Measurements from ENCODE around the gene GSTA3.
"Not testable (repeated sequence)": the region's sequence is repeated elsewhere in the genome, so short reads cannot be mapped to it uniquely, and the experiment has no call there.

Gene GSTA3

DNA sequence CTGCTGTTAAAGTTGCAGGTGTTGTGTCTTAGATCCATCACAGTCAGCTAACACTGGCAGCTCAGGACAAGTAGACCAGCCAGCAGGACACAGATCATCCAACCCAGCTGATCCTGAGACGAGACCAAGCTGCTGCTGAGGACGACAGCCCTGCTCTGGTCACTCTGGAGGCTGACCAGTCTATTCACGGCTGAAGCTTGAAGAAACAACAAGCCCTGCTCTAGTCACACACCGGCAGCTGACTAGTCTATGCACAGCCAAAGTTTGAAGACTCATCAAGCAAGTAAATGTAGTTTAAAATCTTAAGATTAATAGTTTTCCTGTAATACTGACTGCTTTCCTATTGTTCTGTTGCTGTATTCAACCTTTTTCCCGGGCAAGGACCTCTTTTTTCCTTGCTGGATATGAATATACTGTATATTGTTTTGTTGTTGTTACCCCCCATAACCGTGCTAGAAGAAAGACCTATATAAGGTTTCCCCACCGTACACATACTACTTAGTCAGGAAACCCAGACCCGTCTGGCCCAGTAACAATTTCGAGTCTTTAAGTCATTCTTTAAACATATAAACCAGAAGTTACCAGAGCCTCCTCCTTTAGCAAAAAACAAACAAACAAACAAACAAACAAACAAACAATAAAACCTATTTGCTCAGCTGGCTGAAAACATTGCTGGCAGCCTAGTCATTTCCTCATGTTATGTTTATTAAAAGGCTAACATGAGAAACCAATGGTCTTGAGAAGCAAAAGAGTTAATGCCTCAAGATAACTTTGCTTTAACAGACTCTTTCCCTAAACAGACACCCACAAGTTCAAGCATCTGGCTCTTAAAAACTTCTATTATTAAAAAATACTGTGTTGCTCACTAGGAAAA lies 16.7 kb upstream of the GSTA3 start:
- H3K4me1 ChIP-seq (ENCODE audit: insufficient read depth, low read length), result no peaks in the 10 kb centered on the region

DNA sequence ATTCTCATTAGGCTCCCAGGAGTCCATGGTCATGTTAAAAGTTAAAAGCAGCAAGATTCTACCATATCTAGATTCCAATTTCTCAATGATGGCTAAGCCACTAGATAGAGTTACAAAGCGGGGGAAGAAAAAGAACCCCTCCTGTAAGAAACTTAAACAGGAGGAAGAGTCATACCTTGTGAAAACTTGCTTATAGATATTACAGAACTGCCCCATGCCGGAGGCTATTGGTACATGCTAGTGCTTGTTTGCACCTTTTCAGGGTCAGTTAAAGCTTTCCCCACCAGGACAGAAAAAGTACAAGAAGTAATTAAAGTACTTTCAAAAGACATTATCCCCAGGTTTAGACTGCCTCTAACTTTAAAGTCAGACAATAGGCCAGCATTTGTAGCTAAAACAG lies 15.5 kb upstream of the GSTA3 start:
- Histone ChIP-seq H3K4me1 (ENCODE audit: insufficient read depth, low read length) (no peaks in the 10 kb centered on the region), H3K36me3 (ENCODE audit: insufficient read depth, low read length) (no peaks in the 10 kb centered on the region), H3K4me3 (ENCODE audit: low read length) (no peak overlapping the region), H2AFZ (ENCODE audit: low read depth, low read length) (no peak overlapping the region), H3K27me3 (ENCODE audit: insufficient read depth, low read length) (no peaks in the 10 kb centered on the region), H3K9me3 (ENCODE audit: low read length) (no peaks in the 10 kb centered on the region)

More for the DNA sequence above, 16.7 kb upstream of the GSTA3 start:
- Histone ChIP-seq H3K36me3 (ENCODE audit: insufficient read depth, low read length) (no peaks in the 10 kb centered on the region), H3K9me3 (ENCODE audit: low read length) (no peaks in the 10 kb centered on the region), H3K4me3 (ENCODE audit: low read length) (no peak overlapping the region), H3K27me3 (ENCODE audit: insufficient read depth, low read length) (no peaks in the 10 kb centered on the region), H2AFZ (ENCODE audit: low read depth, low read length) (no peak overlapping the region)

DNA sequence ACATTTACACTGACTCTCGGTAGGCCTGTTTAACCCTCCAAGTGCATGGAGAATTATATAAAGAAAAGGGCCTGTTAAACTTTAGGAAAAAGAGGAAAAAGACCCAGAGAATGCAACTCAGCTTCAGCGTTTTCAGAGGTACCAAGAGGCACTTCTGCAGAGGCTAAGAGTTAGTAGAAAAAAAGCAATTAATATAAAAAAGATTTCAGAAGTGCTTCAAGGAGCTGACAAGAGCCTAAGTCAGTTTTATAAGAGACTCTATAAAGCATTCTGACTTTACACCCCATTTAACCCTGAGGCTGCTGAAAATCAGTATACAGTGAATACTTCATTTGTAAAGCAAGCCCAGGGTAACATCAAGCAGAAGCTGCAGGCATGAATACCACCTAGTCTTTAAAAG lies 14.2 kb upstream of the GSTA3 start:
- H3K4me3 ChIP-seq (ENCODE audit: low read length); H3K27me3 ChIP-seq (ENCODE audit: insufficient read depth, low read length); H3K9me3 ChIP-seq (ENCODE audit: low read length); H3K36me3 ChIP-seq (ENCODE audit: insufficient read depth, low read length); H3K4me1 ChIP-seq (ENCODE audit: insufficient read depth, low read length); H2AFZ ChIP-seq (ENCODE audit: low read depth, low read length): not testable (repeated sequence)

DNA sequence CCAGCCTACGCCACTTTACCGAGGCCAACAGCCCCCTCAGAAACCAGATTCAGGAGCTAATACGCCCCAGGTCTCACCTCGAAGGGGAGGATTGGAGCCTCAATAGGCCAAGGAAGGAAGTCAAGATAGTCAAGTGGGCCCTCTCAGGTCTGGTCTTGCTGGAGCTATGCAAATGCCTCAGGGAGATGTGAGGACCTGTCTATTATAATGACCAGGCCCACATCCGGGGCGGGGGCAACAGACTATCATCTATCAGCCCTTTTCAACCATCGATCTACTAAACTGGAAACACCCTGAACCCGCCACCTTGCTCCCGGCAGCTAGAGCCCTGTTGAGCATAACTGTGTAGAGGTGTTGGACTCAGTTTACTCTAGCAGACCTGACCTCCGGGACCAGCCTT lies 12.7 kb upstream of the GSTA3 start:
- Histone ChIP-seq H3K4me3 (ENCODE audit: low read length) (no peak overlapping the region), H3K27me3 (ENCODE audit: insufficient read depth, low read length) (no peaks in the 10 kb centered on the region), H3K4me1 (ENCODE audit: insufficient read depth, low read length) (no peaks in the 10 kb centered on the region), H2AFZ (ENCODE audit: low read depth, low read length) (no peak overlapping the region), H3K36me3 (ENCODE audit: insufficient read depth, low read length) (no peaks in the 10 kb centered on the region), H3K9me3 (ENCODE audit: low read length) (no peaks in the 10 kb centered on the region)

DNA sequence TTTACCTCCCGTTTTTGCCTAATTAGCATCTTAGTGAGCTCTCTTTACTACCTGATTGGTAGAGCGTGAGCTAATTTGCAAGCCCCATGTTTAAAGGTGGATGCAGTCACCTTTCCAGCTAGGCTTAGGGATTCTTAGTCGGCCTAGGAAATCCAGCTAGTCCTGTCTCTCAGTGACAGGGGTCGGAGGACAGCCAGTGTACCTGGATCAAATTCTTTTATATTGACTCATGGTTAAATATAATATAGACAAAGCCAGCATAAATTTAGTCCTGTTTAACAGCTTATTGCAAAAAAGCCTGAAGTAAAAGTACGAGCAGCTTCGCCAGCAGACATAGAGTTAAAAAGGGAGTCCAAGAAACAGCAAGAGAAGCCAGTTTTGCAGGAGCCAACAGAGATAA lies 12.2 kb upstream of the GSTA3 start:
- Histone ChIP-seq H3K4me1 (ENCODE audit: insufficient read depth, low read length) (no peaks in the 10 kb centered on the region), H3K36me3 (ENCODE audit: insufficient read depth, low read length) (no peaks in the 10 kb centered on the region), H3K9me3 (ENCODE audit: low read length) (no peaks in the 10 kb centered on the region)

DNA sequence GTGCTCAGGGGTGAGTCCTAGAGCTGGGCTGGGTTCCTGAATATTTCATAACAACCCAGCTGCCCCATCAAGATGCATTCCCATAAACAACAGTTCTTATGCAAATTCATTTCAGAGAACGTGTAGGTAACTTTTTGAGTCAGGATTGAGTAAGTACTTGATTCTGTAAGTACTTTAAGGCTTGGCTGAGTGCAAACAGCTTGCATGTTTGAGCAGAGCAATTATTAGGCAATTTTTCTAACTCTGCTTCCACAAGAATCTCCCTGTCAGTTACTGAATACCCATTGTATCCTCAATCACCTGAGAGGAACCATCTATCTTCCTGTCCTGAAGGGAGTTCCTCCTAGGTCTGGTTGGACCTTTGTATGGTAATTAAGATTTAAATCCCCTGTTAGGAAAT lies 10.0 kb upstream of the GSTA3 start:
- H3K9me3 ChIP-seq (ENCODE audit: low read length); H3K36me3 ChIP-seq (ENCODE audit: insufficient read depth, low read length): not testable (repeated sequence)

More for the DNA sequence above, 12.2 kb upstream of the GSTA3 start:
- no peaks in the 10 kb centered on the region for H3K27me3 ChIP-seq (ENCODE audit: insufficient read depth, low read length)
- no peak overlapping the region for H2AFZ ChIP-seq (ENCODE audit: low read depth, low read length)
- H3K4me3 ChIP-seq (ENCODE audit: low read length), result no peak overlapping the region

DNA sequence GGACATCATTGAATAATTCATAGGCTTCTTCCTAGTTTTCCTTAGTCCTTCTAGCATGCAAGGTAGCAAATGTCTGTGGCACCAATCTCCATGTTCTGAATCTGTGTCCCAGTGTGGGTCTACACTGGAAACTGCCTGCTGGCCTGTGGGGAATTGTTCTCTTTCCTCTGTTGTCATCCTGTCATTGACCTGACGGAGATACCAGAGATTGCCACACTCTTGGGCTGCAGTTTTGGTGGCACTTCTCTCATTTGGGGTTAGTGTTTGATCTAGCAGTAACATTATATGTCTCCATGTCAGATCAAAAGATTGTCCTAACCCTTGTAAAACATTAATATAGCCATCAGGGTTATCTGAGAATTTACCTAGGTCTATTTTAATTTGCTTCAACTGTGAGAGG lies 9.3 kb upstream of the GSTA3 start:
- not testable (repeated sequence) for H3K4me3 ChIP-seq (ENCODE audit: low read length); H3K27me3 ChIP-seq (ENCODE audit: insufficient read depth, low read length)

More for the DNA sequence above, 10.0 kb upstream of the GSTA3 start:
- H2AFZ ChIP-seq (ENCODE audit: low read depth, low read length); H3K27me3 ChIP-seq (ENCODE audit: insufficient read depth, low read length); H3K4me1 ChIP-seq (ENCODE audit: insufficient read depth, low read length); H3K4me3 ChIP-seq (ENCODE audit: low read length): not testable (repeated sequence)

DNA sequence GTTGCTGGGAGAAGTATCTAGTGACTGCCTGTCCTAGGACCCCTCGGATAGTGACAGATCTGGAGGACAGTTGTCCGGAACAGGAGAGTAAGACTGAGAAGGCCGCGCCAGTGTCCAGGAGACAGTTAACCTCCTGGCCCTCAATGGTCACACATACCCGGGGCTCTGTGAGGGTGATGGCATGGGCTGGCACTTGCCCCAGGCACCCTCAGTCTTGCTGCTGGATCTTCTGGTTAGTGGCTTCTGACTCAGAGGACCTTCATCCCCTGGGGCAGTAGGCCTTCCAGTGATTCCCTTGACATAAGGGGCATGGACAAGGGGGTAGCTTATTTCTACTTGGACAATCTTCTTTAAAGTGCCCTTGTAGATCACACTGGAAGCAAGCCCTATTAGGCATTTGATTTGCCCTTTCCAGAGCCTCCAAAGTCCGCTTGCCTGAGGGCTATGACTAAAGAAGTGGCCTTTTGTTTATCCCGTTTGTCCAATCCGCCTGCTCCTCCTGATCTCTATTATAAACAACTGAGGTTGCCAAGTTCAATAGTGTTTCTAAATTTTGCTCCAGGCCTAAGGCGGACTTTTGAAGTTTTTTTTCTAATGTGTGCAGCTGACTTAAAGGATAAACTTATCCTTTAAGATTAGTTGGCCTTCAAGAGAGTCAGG lies 8.7 kb upstream of the GSTA3 start:
- H3K4me3 ChIP-seq (ENCODE audit: low read length); H3K4me1 ChIP-seq (ENCODE audit: insufficient read depth, low read length); H3K27me3 ChIP-seq (ENCODE audit: insufficient read depth, low read length); H2AFZ ChIP-seq (ENCODE audit: low read depth, low read length); H3K36me3 ChIP-seq (ENCODE audit: insufficient read depth, low read length); H3K9me3 ChIP-seq (ENCODE audit: low read length): not testable (repeated sequence)

More for the DNA sequence above, 9.3 kb upstream of the GSTA3 start:
- not testable (repeated sequence) for H3K4me1 ChIP-seq (ENCODE audit: insufficient read depth, low read length); H3K36me3 ChIP-seq (ENCODE audit: insufficient read depth, low read length); H2AFZ ChIP-seq (ENCODE audit: low read depth, low read length); H3K9me3 ChIP-seq (ENCODE audit: low read length)

DNA sequence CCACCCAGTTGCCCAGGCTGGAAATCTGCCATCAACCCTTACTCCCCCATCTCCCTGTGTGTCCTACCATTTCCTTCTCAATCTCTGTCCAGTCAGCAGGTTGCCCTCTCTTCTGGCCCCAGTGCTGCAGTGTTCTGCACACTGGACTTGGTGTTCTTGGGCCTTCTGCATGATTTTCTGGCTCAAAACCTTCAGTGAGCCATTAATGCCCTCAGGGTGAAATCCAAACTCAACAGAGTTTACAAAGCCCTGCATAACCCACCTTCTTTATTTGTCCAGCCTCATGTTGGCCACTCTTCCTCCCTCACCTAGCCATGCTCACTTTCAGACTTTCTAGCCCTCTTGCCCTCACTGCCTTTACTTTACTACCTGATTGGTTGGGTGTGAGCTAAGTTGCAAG lies 5.0 kb upstream of the GSTA3 start:
- peaks cover 5% of the 10 kb centered on the region for H3K27me3 ChIP-seq (ENCODE audit: insufficient read depth, low read length)
- H3K9me3 ChIP-seq (ENCODE audit: low read length), result no peaks in the 10 kb centered on the region
- no peaks in the 10 kb centered on the region for H3K4me1 ChIP-seq (ENCODE audit: insufficient read depth, low read length)
- no peak overlapping the region for H2AFZ ChIP-seq (ENCODE audit: low read depth, low read length)
- H3K4me3 ChIP-seq (ENCODE audit: low read length), result no peak overlapping the region
- H3K36me3 ChIP-seq (ENCODE audit: insufficient read depth, low read length), result no peaks in the 10 kb centered on the region

DNA sequence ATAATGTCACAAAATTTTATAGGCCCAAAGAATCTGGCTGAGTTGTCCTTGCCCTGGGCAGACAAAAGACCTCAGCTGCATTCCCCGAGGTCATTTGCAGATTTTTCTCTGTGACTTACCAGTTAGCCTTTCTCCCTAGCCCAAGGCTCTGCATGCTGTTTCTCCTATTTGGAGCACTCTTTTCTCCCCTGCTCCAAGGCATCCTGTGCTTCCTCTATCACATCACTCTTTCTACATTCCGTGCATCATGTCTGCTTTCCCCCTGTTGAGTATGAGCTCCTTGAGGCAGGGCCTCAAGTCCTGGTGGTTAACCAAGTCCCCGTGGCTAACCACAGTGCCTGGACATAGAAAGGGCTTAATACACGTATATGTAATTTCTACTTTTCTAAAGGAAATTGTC lies 593 bp upstream of the GSTA3 start:
- H3K36me3 ChIP-seq (ENCODE audit: insufficient read depth, low read length), result no peaks in the 10 kb centered on the region

DNA sequence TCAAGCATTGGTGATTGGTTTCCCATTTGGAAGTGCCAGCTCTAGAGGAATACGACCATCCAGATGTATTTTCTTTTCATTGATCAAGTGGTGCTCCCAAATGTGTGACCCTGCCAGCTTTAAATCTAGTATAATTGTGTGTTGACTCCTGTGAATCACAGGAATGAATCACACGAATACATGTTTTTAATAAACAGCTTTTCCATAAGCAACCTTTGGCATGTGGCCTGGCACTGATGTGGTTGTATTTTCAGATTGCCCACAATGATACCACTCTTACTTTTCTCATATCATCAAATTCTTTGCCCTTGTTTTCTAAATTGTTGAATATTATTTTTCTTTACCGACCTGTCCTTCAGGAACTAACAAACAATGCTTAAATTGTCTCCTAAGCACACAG lies 367 bp downstream of the GSTA3 start:
- no peaks in the 10 kb centered on the region for H3K9me3 ChIP-seq (ENCODE audit: low read length)
- no peak overlapping the region for H2AFZ ChIP-seq (ENCODE audit: low read depth, low read length)
- H3K36me3 ChIP-seq (ENCODE audit: insufficient read depth, low read length), result no peaks in the 10 kb centered on the region
- H3K4me1 ChIP-seq (ENCODE audit: insufficient read depth, low read length), result no peaks in the 10 kb centered on the region
- no peaks in the 10 kb centered on the region for H3K27me3 ChIP-seq (ENCODE audit: insufficient read depth, low read length)
- H3K4me3 ChIP-seq (ENCODE audit: low read length), result no peak overlapping the region

More for the DNA sequence above, 593 bp upstream of the GSTA3 start:
- Histone ChIP-seq H3K9me3 (ENCODE audit: low read length) (no peaks in the 10 kb centered on the region), H3K4me1 (ENCODE audit: insufficient read depth, low read length) (no peaks in the 10 kb centered on the region), H3K4me3 (ENCODE audit: low read length) (no peak overlapping the region), H2AFZ (ENCODE audit: low read depth, low read length) (no peak overlapping the region), H3K27me3 (ENCODE audit: insufficient read depth, low read length) (peaks cover 5% of the 10 kb centered on the region)

DNA sequence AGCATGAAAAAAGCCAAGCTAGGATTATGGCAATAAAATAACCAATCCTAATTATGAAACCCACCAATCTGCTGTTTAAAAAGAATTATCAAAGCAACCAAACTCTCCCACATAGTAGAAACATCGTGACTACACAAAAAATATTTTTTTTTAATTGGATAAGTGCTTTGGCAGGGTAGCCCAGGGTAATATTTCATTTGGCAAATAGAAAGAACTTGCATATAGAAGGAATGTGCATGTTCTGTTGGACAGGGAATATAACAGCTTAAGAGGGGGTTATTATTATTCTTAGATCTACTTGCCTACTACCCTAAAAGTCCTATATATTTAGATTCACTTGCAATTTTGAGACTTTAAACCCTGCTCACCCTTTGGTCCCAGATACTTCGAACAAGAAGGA lies 972 bp downstream of the GSTA3 start:
- Histone ChIP-seq H3K27me3 (ENCODE audit: insufficient read depth, low read length) (no peaks in the 10 kb centered on the region), H3K9me3 (ENCODE audit: low read length) (no peaks in the 10 kb centered on the region), H3K4me3 (ENCODE audit: low read length) (no peak overlapping the region), H2AFZ (ENCODE audit: low read depth, low read length) (no peak overlapping the region), H3K36me3 (ENCODE audit: insufficient read depth, low read length) (no peaks in the 10 kb centered on the region), H3K4me1 (ENCODE audit: insufficient read depth, low read length) (no peaks in the 10 kb centered on the region)

DNA sequence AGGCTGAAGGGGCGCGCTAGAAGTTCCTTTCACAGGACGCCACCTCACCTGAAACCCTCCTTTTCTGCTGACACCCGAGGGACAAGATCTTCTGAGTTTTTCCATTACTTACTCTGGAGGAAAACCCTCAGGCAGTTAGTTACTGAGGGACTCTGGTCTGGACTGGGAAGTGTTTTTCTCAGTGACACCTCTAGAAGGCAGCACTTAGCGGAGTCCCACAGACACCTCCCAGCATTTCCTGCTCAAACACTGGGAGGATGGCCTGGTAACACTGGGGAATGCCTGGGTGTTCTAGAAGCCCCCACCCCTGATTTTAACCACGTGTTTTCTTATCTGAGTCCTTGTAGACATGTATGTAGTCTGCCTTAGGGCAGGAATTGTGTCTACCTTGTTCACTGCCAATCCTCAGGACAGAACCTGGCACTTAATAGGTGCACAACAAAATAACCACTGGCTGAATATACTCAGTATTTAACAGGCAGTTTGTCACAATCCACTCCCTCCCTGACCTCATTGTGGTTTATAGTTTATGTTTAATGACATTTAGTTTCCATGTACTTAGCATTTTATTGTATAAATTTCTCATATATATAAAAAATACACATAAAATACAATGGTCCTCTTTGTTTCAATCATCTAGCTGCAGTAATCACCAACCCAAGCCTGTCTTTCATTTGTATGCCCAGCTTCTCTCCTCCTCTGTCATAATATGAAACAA lies 4.8 kb downstream of the GSTA3 start:
- no peaks in the 10 kb centered on the region for H3K27me3 ChIP-seq (ENCODE audit: insufficient read depth, low read length)
- no peak overlapping the region for H2AFZ ChIP-seq (ENCODE audit: low read depth, low read length)
- H3K36me3 ChIP-seq (ENCODE audit: insufficient read depth, low read length), result no peaks in the 10 kb centered on the region
- H3K9me3 ChIP-seq (ENCODE audit: low read length), result no peaks in the 10 kb centered on the region
- no peaks in the 10 kb centered on the region for H3K4me1 ChIP-seq (ENCODE audit: insufficient read depth, low read length)
- no peak overlapping the region for H3K4me3 ChIP-seq (ENCODE audit: low read length)
